ENCODE measurements around the gene CTSH.

DNA sequence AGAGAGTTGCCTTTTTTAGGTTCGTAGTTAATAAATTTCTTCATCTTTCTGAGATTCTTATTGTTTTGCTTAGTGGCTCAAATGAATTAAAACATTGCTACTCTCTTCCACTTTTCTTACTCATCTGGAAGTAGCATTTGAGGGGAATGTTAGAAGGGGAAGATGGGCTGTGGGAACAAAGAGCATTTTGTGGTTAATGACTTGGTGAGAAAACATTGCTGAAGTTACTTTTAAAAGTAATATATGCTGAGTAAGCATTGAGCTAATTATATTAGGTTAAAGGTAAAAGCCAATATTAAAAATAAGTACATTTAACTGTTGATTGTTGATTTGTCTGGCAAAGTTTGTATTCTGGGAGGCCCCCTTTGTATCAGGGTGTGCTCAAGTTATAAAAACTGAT is 66.5 kb downstream of the CTSH start:
- TF ChIP-seq RAD21 (IDR thresholded peaks at IDR 0.05; ENCODE audit: low read depth) (no peak), EP300 (IDR thresholded peaks at IDR 0.05; ENCODE audit: borderline replicate concordance) (no peak), YY1 (IDR thresholded peaks at IDR 0.05; ENCODE audit: low read depth) (no peak), TCF12 (IDR thresholded peaks at IDR 0.05; ENCODE audit: low read depth) (no peak)
